Measurements from ENCODE around the gene OXTR.
A peak's percentile ranks its signal among the peaks of the same experiment; 100 is the strongest.
"Not testable (repeated sequence)": the region's sequence is repeated elsewhere in the genome, so short reads cannot be mapped to it uniquely, and the experiment has no call there.

OXTR gene

DNA sequence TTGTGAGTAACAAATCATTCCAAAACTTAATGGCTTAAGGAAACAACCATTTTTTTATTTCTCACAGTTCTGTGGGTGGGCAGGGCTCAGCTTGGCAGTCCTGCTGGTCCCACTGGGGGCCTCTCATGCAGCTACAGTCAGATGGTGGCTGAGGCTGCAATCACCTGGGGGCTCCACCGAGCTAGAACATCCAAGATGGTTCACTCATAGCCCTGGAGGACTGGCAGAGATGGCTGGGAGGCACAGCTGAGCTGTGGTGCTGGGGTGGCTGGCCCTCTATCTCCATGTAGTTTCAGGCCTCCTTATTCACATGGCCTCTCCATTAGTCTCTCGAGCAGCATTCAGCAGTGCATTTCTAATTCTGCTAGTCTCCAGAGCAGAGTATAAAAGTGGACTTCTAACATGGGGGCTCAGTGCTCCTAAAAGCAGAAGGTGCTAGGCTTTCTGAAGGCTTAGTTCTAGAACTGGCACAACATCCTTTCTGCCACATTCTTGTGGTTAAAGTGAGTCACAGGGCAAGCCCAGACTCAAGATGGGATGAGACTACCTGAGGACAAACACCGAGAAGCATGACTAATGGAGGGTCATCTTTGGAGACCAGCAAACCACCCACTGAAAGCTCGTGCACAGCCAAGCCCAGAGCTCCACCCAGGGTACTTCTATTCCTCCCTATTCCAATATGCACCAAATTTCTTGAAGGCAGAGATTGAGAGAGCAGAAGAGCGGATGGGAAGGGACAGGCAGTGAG is 29.5 kb downstream of the OXTR start:
- DNase-seq, result no peak

DNA sequence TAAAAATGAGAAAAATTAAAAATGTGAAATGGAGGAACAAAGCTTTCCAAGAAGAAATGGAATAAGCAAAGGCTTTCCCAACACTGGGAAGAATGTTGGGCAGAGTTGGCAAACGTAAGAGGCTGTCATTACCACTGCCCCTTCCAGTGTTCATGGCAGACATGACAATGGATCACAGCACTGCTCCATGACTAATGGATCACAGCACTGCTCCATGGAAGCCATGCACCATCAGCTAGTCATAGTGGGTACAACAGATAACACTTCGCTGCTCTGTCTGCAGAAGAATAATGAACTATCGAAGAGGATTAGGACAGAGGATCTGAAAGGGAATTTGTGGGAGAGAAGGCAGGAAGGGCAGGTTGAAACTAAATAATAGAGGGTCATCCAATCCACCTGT is 30.8 kb downstream of the OXTR start:
- no peak for DNase-seq

DNA sequence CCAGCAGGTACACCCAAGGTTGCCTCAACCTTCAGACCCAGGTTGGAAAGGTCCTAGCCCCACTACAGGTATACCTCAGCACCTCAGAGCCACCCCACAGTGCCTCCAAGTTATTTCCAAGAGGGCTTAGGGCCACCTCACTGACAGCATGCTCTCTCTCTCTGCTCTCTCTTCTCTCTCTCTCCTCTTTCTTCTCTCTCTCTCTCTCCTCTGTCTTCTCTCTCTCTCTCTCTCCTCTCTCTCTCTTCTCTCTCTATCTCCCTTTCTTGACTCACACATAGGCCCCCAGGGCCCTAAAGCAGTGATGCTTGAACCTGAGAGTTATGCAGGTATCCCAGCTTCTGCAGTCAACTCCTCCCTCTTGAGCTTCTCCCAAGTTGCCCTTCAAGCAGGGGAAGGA is 31.6 kb downstream of the OXTR start:
- DNase-seq, result no peak

DNA sequence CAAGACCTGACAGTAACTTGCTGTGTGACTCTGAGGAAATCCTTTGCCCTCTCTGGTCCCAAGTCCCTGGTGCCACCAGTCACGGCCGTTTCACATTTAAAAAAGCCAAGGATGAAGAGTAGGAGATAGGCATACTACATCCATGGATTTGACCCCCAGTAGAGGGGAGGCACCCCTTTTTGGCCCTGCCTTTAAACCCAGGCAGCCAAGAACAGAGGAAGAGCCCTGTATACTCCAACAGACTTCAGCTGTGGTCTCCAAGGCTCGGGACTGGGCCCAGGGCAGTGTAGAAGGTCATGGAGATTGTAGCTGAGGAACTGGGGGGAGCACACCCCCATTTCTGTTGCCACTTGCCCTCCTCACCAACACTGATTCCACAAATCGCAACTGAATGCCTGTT is 32.1 kb downstream of the OXTR start:
- DNase-seq, result no peak

DNA sequence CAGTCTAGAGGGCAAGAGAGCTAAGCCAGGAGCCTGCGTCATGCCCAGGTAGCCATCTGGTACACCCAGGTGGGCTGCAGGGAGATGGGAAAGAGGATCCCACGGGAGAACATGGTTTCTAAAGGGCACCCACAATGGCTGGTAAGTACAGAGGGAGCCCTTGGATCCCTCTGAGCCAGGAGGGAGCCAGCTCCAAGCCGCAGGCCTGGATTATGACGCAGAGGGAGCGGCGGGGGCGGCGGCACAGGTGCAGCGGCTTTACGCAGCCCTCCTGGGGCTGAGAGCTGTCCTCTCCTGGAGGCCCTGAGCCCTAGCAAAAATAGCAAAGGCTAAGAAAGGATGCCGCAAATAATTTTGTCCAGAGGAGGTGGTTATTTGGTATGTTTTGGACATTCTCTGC is 33.0 kb downstream of the OXTR start:
- no peak for DNase-seq

DNA sequence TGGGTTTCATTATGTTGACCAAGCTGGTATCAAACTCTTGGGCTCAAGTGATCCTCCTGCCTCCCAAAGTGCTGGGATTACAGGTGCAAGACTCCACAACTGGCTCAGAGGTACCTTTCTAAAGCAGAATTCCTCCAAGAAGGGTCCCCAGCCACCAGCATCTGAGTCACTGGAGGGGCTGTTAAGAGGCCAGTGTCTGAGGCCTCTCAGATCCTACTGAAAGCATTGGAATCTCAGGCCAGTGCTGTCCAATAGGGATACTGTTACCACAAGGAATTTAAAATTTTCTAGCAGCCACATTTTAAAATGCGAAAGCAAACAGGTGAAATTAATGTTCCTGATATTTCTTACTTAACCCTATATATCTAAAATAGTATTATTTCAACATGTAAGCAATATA is 34.5 kb downstream of the OXTR start:
- DNase-seq, result no peak

DNA sequence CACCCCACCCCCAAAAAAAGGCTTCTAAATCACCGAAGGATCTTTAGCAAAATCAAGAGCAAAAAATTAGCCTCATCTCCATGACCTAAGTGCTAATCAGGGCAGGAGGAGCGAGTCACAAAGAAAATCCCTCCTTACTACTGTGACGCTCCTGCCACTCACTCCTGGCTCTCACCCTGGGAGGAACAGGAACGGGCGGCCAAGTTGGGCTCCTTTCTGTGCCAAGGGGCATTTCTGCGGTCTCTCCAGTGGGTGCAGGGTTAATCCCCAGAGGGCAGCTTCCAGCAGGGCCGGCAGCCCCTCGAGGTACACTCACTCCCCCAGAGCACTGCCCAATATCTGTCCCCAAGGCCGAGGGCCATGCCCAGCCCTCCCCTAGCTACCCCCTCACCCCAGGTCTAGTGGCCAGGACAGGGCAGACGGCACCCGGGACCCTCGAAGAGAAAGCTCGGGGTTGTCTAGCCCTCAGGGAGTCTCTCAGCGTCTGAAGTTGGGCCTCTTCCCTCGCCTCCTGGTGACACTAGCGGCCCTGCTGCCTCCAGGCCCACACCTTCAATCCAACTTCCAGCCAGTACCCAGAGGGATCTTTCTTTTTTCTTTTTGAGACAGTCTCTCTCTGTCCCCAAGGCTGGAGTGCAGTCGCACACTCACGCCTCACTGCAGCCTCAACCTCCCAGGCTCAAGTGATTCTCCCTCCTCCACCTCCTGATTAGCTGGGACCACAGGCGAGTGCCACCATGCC is 35.1 kb downstream of the OXTR start:
- DNase-seq, result no peak

DNA sequence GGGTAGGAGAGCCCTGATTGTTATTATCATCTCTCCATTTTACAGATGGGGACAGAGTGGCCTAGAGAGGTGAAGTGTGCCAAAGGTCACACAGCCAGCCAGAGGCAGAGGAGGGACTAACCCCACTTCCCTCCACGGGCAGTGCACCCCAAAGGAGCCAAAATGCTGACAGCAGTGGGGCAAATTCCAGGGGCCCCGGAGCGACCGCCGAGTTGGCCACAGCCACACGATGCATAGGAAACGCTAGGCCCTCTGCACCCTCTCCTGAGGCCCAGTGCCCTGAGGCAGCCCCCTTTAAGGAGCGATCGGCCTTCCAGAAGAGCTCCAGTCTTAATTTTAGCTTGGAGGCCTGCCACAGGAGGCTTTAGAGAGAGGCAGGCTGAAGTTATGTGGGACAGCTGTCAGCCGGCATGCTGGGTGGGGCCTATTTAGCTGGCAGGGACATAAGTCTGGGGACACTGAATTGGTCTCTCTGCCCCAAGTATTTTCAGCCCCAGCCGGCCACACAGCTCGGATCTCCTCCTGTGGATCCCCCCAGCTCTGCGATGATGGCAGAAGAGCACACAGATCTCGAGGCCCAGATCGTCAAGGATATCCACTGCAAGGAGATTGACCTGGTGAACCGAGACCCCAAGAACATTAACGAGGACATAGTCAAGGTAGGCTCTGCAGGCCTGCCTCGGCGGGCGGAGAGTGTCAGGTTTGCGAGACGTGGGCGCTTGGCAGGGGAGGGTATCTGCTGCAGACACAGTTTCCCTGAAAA is 35.9 kb downstream of the OXTR start, which contains the start of gene CAV3:
Gene CAV3 (plus strand): TSS at position 471 of the 763 bp plus-strand sequence. CDS start 75 bp downstream, at position 546.
- DNase-seq, result no peak

DNA sequence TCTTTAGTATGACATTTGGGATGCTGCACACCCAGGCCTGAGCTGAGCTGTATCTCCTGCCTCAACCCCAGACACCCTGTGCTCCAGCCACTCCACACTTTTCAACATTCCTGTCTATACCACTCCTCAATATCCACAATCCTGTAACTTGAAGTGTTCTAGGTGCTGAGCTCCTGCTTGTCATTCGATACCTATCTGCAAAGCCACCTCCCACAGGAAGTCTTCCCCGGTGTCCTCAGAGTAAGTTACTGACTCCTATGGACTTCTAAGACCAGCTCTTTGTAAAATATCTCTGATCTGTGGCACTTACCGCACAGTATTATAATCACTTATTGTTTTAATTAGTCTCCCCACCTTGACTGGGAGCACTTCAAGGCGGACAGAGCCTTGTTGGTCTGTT is 37.0 kb downstream of the OXTR start:
- DNase-seq, result no peak

DNA sequence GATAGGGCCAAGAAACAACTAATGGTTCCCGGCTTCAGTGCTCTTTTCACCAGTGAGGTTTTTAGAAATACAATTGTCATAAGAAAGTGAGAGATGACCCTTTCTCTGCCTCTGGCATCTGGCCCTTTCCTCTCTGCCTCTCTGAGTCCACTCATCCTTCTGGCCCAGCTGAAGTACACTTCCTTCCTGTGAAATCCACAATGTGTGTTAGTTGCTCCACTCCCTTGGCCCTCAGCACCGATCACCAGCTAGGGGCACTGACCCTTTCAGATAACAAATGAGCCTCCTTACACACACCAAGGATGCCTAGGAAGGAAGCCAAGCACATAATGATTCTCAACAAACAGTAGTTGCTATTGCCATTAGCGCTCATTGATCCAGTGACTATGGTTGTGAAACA is 38.8 kb downstream of the OXTR start:
- no peak for DNase-seq

DNA sequence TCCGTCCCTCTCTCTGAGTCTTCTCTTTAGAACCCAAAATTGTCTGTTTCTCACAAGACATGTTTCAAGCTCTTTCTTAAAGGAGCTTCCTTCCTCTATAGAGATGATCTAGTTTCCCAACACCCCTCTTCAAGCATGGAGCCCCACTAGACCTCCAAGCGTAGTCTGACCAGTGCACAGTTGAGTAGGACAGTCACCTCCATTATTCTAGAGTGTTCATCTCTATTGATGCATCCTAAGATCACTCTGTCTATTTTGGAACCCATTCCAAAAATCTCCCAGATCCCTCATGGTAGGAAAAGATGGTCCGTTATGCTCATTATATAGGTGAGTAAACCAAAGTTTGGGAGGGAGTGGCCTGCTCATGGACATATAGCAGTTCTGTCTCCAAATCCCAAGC is 39.9 kb downstream of the OXTR start:
- no peak for DNase-seq

DNA sequence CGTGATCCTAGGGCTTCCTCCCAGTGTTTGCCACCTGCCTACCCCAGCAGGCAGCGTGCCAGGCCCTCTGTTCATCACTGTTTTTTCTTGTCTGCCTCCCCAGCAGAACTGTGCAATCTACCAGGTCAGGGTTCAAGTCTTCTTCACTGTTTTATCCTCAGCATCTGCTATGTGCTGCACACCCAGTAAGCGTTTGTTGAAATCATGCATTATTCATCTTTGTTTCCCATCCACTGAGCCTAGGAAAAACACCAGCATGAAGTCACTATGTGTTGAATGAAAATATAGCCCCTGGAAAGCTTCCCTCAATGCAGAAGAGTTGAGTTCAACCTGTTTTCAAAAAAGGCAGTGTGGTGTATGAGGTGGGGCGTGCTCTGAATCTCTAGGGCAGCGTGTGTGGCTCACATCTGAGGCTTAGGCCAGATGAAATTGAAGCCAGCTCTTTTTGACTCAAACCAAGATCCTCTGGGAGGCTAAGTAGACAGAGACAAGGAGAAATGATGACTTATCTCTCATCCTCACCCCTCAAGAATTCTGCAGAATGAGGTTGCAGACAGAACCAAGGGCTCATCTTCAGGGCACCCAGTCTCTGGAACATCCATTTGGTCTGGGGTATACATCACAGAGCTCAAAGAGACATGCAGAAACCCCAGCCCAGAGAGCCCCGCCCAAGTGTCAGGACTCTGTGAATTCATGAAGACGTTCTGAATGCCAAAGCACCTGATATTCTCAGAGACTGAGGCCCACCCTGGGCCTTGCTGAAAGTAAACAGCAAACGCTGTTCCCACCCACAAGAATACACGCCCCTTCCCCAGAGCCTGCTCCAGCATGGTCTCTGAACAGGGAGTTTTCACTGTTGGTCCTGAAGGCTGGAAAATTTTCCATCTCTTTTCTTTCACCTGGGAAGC is 41.6 kb downstream of the OXTR start:
- DNase-seq, result no peak

DNA sequence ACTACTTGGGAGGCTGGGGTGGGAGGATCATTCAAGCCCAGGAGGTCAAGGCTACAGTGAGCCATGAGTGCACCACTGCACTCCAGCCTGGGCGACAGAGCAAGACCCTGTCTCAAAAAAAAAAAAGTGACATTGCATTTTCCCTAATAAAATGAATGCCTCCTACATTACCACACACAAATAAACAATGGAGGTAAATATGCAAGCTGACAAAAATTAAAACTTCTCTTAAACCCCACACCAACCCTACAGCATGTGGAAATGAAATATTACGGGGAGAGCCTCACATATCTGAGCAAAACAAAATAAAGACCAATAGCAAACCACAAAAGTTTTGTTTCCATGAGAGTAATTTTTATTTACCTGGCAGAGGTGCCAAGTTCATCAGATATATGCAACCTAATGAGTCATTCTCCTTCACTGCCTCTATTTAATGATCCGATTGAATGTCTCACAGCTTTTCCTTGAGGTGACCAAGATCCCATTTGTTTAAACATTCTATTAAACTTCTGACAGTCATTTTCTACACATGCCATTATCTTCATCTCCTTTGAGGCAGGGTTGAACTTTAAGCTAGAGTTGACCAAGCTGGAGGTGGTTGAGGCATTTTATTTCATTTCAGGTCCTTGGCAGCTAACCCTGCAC is 45.2 kb downstream of the OXTR start:
- no peak for DNase-seq

DNA sequence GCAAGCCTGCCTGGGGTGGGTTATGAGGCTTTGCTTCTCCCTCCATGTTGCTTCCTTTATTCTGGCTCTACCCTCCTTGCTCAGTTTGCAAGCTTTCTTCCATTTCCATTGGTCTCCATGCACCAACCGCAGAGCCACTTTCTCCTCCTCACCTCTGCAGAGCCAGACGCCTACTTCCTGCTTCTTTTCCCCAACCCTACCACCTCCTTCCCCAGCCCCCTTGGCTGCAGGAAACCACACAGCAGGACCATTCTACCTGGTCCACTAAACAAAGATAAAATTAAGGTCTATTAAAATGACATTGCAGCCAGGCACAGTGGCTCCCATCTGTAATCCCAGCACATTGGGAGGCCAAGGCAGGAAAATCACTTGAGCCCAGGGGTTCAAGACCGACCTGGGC is 45.8 kb downstream of the OXTR start:
- DNase-seq, result no peak

DNA sequence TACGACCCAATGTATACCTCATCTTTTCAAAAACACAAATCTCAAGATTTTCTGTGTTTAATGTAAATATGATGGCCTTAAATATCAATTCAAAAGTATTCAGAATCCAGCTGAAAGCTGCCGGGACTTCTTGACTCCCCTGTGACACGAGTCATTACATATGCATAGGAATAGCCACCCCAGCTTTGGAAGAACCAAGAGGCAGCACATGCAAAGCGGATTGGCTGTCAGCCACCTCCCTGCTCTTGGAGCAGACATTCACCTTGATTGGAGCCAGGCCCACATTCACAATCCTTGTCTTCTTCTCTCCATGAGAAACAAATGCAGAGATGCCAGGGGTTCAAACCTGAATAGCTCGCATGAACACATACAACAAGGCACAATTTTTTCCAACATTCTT is 46.6 kb downstream of the OXTR start:
- no peak for DNase-seq

DNA sequence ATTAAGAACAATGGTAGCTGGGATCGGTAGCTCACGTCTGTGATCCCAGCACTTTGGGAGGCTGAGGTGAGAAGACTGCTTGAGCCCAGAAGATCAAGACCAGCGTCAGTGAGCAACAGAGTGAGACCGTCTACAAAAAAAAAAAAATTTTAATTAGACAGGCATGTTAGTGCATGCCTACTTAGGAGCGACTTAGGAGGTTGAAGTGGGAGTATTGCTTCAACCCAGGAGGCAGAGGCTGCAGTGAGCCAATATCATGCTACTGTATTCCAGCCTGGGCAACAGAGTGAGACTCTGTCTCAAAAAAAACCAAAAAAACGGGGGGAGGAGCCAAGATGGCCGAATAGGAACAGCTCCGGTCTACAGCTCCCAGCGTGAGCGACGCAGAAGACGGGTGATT is 53.7 kb downstream of the OXTR start:
- DNase-seq, result not testable (repeated sequence)

DNA sequence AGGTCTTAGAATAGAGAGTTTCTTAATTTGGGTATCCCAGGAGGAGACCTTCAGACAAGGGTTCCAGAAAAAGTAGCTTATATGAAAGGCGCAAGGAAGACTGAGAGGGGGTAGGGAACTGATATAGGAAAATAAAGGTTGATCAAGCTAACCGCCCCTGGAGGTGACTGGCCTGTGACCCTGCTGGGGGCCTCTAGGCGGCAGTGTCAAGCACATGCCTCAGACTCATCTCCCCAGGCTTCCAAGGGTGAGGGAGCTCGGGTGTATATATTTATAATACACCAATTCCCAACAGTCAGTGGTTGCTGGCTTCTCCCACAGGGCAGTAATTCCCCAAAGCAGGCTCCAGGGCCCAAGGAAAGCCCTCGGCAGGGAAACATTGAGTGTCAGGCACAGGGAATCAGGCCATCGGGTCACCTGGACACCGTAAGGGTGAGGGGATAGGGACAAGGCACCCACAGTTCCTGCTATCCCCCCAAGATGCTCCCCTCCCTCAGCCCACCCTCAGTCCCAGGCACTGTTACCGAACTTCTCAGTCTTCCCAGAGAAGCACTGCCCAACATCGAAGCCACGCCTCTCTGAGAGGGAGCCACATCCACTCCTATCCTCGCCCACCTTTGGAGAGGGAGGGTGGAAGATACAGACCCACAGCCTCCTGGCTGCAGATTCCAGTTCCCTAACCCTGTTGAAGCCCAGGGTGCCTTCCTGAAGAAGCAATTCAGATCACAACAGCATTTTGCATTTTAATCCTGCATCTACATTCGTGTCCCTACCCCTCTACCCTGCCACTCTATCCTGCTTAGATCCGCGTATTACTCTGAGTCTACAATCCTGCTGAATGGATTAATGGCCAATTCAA is 55.3 kb downstream of the OXTR start:
- no peak for DNase-seq

DNA sequence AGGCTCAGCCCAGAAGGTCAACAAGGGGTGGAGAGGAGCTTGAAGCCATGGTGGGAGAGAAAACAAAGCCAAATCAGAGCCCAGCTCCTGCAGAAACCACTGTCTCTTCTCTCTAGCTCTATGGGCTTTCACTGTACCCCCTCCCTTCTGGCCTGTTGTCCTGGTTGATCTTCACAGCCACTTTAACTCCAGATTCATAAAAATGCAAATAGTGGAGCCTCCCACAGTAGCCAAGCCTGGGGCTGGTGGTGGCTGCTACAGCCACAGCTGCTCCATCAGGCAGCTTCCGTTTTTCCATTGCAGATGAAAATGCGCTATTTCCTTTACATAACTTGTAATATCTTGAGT is 56.5 kb downstream of the OXTR start:
- DNase-seq, result no peak

DNA sequence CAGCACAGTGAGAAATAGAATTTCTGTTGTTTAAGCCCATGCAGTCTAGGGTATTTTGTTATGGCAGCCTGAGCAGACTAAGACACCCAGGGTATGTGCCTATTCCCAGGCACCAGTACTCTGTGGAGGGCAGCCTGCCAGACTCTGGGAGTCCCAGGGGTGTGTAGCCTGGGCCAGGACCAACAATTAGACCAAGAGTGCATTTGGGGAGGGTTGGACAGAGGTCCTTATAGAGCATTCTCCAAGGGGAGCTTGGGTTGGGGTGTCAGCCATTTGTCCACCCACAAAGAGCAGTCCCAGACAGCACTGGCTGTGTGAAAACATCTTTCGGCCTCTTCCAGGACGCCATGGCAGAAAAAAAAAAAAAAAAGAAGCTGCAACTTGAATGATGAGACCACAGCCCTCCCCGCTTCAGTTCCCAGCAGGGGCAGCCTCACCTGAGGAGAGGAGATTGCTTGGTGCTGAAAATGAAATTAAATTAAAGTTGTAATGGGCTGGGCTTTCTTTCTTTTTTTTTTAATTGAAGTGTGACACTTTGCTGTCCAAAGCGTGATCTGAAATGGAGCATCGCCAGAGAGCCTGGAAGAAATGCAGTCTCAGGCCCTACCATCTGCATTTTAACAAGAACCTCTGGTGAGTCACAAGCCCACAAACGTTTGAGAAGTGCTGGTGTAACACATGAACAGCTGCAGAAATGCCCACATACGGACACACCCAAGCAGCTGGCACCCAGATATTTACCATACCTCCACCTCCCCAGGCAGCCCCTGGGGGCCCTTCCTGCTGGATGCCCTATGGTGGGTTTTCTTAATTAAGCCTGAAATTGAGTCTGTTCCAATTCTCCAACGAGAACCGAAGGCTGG is 57.1 kb downstream of the OXTR start:
- no peak for DNase-seq

DNA sequence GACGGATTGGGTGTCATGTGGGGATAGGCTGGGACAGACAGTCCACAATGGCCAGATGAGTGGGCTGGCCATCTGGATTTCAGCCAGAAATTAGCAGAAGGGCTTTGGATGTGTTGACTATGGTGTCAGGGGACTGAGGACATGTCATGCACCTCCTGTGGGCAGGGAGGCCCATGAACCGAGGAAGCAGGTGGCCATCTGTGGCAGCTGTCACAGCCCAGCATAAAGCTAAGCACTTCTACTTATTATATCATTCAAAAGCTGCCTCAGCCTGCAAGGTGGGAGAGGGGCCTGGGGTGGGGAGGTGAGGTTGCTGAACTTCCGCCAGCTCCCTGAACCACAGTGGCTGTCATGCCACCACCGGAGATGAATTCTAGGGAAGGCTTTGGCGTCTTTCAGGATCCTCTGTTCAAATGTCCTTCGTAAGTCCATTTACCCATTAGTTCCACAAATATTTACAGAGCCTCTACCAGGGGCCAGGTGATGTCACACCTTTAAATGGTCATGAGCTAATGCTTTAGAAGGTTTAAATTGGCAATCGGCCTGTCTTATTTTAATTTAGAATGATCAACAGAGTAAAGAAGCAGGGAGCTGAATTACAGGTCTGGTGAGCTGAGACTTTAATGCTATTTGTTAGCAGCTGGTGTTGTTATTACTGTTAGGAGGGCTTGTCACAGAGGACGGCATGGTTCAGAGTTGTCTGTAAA is 59.5 kb downstream of the OXTR start:
- peak; percentile 86 for DNase-seq
